Caco-2 (cell line): ENCODE results near the gene RHBDL3. TPM values are rescaled to one million over a fixed set of nuclear protein-coding genes. Genes with fewer than 3 reads are reported as not detected.

ENCODE experiments used
- BruUV-seq: library from RNA; stranded (reverse); fragments of 400-500 nt; replicated peaks from 2 replicates; lab custom pipeline; 2021; lab: Mats Ljungman, UMichigan
- CTCF ChIA-PET: fragments of 300-600 bp; sonication (Branson Sonifier 250); formaldehyde crosslinking; loops from one replicate; lab custom pipeline; 2022; ENCODE audit warnings: antibody characterized with exemption; lab: Charles Lee
- POLR2A ChIA-PET: fragments of 300-600 bp; sonication (Branson Sonifier 250); formaldehyde crosslinking; loops from one replicate; lab custom pipeline; 2022; ENCODE audit warnings: antibody characterized with exemption; lab: Charles Lee
- DNase-seq, 2 experiments: peaks; one replicate each; pipeline versions ENCODE4 v3.0.0 to v3.0.0-alpha.2; 2020 to 2022
- H3K27me3 ChIP-seq: replicated peaks from 2 replicates; pipeline ENCODE4 v1.6.0; 2011; ENCODE audit warnings: low read length; ENCODE audit not compliant: control insufficient read depth, insufficient read depth
- H3K36me3 ChIP-seq: 2 replicates; pipeline ENCODE4 v1.5.1; 2011; ENCODE audit warnings: low read length; ENCODE audit not compliant: control insufficient read depth, insufficient read depth
- H3K4me1 ChIP-seq: fragments of 250-450 bp; sonication (Bioruptor Pico); 2 replicates; pipeline ENCODE4 v1.5.1; 2020; ENCODE audit warnings: mild to moderate bottlenecking
- H3K4me3 ChIP-seq: 2 replicates; pipeline ENCODE4 v1.5.1; 2011; ENCODE audit warnings: low read depth, mild to moderate bottlenecking, control low read depth, low read length
- H3K9me3 ChIP-seq: fragments of 250-450 bp; sonication (Bioruptor Pico); 2 replicates; pipeline ENCODE4 v1.5.1; 2020; ENCODE audit warnings: mild to moderate bottlenecking, moderate library complexity
- H3K27ac Mint-ChIP-seq: one replicate; pipeline ENCODE4 v1.8.0; 2022; ENCODE audit warnings: mixed read lengths; ENCODE audit not compliant: unreplicated experiment
- H3K27me3 Mint-ChIP-seq: one replicate; pipeline ENCODE4 v1.8.0; 2022; ENCODE audit warnings: mixed read lengths; ENCODE audit not compliant: insufficient read depth, unreplicated experiment
- H3K36me3 Mint-ChIP-seq: one replicate; pipeline ENCODE4 v1.8.0; 2022; ENCODE audit warnings: mild to moderate bottlenecking, mixed read lengths; ENCODE audit not compliant: insufficient read depth, unreplicated experiment
- H3K4me1 Mint-ChIP-seq: one replicate; pipeline ENCODE4 v1.8.0; 2022; ENCODE audit warnings: low read depth, mixed read lengths; ENCODE audit not compliant: unreplicated experiment
- H3K4me3 Mint-ChIP-seq: one replicate; pipeline ENCODE4 v1.8.0; 2022; ENCODE audit warnings: mild to moderate bottlenecking, moderate library complexity, mixed read lengths; ENCODE audit not compliant: unreplicated experiment
- H3K9me3 Mint-ChIP-seq: one replicate; pipeline ENCODE4 v1.8.0; 2022; ENCODE audit warnings: mixed read lengths; ENCODE audit not compliant: unreplicated experiment
- intact Hi-C: fragments of 100-400 bp; cut with micrococcal nuclease; formaldehyde crosslinking; loops from one replicate; pipeline ENCODE4 v1.10.0; 2022; ENCODE audit not compliant: unreplicated experiment
- total RNA-seq: library from RNA; stranded (reverse); gene quantifications from 2 replicates; pipeline ENCODE4 v1.2.3, GENCODE V29; 2022
- TF ChIP-seq, protein P1 (sequence below), 2 experiments: fragments of 200-600 bp in 1 of 2; IDR thresholded peaks; 1 replicate in 1 of 2; 2 replicates in 1 of 2; pipeline versions ENCODE4 v1.5.1 to v1.8.0; 2011 to 2022; ENCODE audit warnings: antibody characterized with exemption in 1 of 2, control low read depth in 1 of 2, inconsistent platforms in 1 of 2, low read depth in 1 of 2, low read length in 1 of 2, mild to moderate bottlenecking in 1 of 2, moderate library complexity in 1 of 2; ENCODE audit not compliant: insufficient read depth in 1 of 2, severe bottlenecking in 1 of 2, unreplicated experiment in 1 of 2

RHBDL3 gene
- total RNA-seq, 1 experiment from 2014 or later = not detected

DNA sequence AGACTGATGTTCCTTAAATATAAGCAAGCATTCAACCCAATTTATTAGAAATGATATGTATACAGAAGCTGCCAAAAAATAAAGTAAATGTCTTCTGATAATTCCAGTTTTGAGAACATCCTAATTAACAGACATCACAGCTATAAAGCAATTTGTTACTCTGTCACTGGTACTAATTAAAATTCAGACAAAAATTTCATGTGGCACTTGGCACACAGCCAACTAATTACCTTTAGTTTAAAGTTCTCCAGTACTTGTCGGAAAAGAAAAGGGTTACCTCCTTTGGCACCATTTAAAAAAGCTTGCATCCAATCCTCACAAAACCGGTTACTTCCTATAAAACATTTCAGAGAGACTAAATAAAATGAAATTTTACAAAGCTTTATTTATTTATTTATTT, 67.6 kb downstream of the RHBDL3 start:
- H3K4me3 ChIP-seq = no peak overlapping the region
- H3K36me3 ChIP-seq = no peaks in the 10 kb centered on the region
- H3K9me3 ChIP-seq = no peaks in the 10 kb centered on the region
- ChIA-PET CTCF (interaction anchor here (1.2 kb wide), 1 partner anchor 80 kb away, joined by 3 read pairs; no protein-coding TSS in a partner anchor), POLR2A (no interaction called here)
- TF ChIP-seq, protein P1, sequence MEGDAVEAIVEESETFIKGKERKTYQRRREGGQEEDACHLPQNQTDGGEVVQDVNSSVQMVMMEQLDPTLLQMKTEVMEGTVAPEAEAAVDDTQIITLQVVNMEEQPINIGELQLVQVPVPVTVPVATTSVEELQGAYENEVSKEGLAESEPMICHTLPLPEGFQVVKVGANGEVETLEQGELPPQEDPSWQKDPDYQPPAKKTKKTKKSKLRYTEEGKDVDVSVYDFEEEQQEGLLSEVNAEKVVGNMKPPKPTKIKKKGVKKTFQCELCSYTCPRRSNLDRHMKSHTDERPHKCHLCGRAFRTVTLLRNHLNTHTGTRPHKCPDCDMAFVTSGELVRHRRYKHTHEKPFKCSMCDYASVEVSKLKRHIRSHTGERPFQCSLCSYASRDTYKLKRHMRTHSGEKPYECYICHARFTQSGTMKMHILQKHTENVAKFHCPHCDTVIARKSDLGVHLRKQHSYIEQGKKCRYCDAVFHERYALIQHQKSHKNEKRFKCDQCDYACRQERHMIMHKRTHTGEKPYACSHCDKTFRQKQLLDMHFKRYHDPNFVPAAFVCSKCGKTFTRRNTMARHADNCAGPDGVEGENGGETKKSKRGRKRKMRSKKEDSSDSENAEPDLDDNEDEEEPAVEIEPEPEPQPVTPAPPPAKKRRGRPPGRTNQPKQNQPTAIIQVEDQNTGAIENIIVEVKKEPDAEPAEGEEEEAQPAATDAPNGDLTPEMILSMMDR (IDR thresholded peaks at IDR 0.05; ENCODE audit: insufficient read depth in 1 of 2, low read depth in 1 of 2, low read length in 1 of 2, severe bottlenecking in 1 of 2, unreplicated experiment in 1 of 2) = no peak
- no peaks in the 10 kb centered on the region for H3K27me3 ChIP-seq
- H3K4me1 ChIP-seq = no peaks in the 10 kb centered on the region
- Mint-ChIP-seq H3K27me3 (no peaks in the 10 kb centered on the region), H3K4me3 (no peak overlapping the region), H3K9me3 (no peaks in the 10 kb centered on the region), H3K36me3 (no peaks in the 10 kb centered on the region), H3K4me1 (no peaks in the 10 kb centered on the region), H3K27ac (no peak overlapping the region)
- no peak for DNase-seq
- intact Hi-C loops = no loop called here
- no TSS peak for BruUV-seq

DNA sequence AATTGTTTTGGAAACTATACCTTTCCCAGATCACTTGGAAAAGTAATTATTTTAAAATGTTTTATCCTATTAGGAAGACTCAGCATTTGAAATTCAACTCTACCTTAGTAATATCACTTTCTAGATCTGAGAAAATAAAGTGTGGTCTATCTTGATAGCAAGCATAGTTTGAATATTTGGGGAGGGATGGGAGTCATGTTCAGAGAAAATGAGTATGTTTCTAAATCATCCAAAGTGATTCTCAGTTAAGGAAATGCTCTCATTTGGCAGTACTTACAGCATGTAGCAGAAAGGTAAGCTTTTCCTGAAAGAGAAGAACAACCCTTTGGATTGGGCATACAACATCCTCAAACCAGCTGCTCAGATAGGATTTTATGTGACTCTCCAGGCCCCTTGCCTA, 69.4 kb downstream of the RHBDL3 start:
- Mint-ChIP-seq H3K27me3 (no peaks in the 10 kb centered on the region), H3K4me3 (no peak overlapping the region), H3K27ac (no peak overlapping the region), H3K4me1 (no peaks in the 10 kb centered on the region), H3K36me3 (no peaks in the 10 kb centered on the region), H3K9me3 (no peaks in the 10 kb centered on the region)
- ChIA-PET POLR2A (no interaction called here), CTCF (no interaction called here)
- no peaks in the 10 kb centered on the region for H3K36me3 ChIP-seq
- no peak overlapping the region for H3K4me3 ChIP-seq
- intact Hi-C loops = no loop called here
- H3K4me1 ChIP-seq = no peaks in the 10 kb centered on the region
- BruUV-seq = no TSS peak
- TF ChIP-seq, protein P1 (IDR thresholded peaks at IDR 0.05; ENCODE audit: insufficient read depth in 1 of 2, low read depth in 1 of 2, low read length in 1 of 2, severe bottlenecking in 1 of 2, unreplicated experiment in 1 of 2) = no peak
- DNase-seq = no peak
- H3K27me3 ChIP-seq = no peaks in the 10 kb centered on the region
- H3K9me3 ChIP-seq = no peaks in the 10 kb centered on the region

DNA sequence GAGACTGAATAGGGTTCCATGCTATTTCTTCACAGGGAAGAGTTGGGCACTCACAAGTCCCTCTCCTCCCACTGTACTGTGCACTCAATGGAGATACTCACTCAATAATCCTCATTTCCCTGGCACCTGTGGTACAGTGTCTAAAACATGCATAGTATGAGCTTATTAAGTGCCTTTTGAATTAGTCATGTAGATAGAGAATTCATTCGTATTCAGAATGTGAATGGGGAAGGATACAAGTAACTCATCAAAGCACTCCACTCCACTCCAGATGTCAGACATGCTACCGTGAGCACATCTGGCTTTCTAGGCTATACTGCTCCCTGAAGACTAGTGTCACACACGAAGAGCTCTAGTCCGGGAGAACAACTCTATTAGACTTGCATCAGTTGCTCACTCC, 70.1 kb downstream of the RHBDL3 start:
- intact Hi-C loops = no loop called here
- no peak overlapping the region for H3K27ac Mint-ChIP-seq
- ChIA-PET POLR2A (no interaction called here), CTCF (no interaction called here)
- H3K4me3 ChIP-seq = no peak overlapping the region
- no peak overlapping the region for H3K4me3 Mint-ChIP-seq
- H3K27me3 Mint-ChIP-seq = no peaks in the 10 kb centered on the region
- H3K9me3 ChIP-seq = no peaks in the 10 kb centered on the region
- H3K9me3 Mint-ChIP-seq = no peaks in the 10 kb centered on the region
- H3K4me1 Mint-ChIP-seq = peaks cover under 1% of the 10 kb centered on the region
- 0 out of 2 replicates have a peak, but pooled peaks cover under 1% of the 10 kb centered on the region for H3K4me1 ChIP-seq
- H3K27me3 ChIP-seq = no peaks in the 10 kb centered on the region
- DNase-seq = no peak
- BruUV-seq = no TSS peak
- no peaks in the 10 kb centered on the region for H3K36me3 Mint-ChIP-seq
- no peaks in the 10 kb centered on the region for H3K36me3 ChIP-seq
- TF ChIP-seq, protein P1 (IDR thresholded peaks at IDR 0.05; ENCODE audit: insufficient read depth in 1 of 2, low read depth in 1 of 2, low read length in 1 of 2, severe bottlenecking in 1 of 2, unreplicated experiment in 1 of 2) = no peak
